Dermis blood vessel endothelial cell (primary cell): ENCODE data around the gene NHERF2. TPM values are rescaled to one million over a fixed set of nuclear protein-coding genes. Genes with fewer than 3 reads are reported as not detected.

Source experiments
- DNase-seq: peaks from one replicate; pipeline ENCODE4 v3.0.0; 2010
- total RNA-seq: library from RNA; depleted of rRNA; stranded (reverse); fragments of >200 nt; gene quantifications from 2 replicates; pipeline ENCODE4 v1.2.3, GENCODE V29; 2014

The NHERF2 gene
- total RNA-seq, 1 donor from 2014 or later: 33.5 TPM

DNA sequence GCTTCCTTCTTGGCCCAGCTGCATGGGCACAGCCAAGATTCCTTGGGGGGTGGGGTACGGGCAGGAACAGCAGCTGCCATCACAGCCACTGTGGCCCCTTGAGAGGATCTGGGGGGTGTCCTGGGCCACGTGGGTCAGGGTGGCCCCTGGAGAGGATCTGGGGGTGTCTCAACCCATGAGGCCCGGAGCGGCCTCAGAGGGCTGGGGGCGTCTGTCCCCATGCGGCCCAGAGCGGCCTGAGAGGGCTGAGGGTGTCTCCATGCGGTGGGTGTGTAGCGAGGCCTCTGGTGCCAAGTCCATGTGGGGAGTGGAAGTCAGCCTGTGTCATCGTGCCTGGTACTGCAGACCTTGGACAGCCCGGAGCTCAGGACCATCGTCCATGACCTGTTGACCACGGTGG is 34.8 kb downstream of the NHERF2 start:
- DNase-seq: no peak

DNA sequence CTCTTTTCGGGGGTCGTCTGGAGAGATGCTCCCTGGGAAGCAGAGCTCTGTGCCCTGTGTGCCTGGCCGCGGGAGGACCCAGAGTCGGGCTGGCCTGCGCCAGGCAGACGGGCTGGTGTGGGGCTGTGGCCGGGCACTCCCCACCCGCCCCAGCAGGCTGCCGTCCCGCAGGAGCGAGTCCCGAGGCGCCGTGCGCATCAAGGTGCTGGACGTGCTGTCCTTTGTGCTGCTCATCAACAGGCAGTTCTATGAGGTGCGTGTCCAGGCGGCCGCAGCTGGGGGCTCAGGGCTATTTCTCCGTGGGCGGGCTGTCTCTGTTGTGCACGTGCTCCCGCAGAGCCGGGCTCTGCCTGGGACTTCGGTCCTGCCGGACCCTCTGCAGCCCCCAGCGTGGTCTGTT is 36.1 kb downstream of the NHERF2 start:
- no peak for DNase-seq

DNA sequence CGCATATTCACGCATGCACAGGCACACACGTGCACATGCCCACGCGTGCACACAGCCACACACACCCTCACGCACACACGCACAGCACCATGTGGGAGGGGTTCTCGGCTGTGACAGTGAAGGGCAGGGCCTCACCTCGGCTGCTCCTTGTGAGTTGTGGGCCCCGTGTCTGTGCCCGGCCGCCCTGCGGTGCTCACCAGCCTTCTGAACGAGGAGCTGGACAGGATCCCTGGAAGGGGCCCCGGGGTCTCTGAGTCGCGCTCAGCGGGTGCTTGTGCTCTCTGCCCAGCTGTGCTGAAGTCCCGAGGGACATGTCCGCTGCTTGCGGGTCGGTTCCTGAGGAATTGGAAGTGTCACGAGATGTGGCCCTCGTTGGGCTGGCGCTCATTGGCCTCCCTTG is 37.2 kb downstream of the NHERF2 start:
- DNase-seq: no peak

DNA sequence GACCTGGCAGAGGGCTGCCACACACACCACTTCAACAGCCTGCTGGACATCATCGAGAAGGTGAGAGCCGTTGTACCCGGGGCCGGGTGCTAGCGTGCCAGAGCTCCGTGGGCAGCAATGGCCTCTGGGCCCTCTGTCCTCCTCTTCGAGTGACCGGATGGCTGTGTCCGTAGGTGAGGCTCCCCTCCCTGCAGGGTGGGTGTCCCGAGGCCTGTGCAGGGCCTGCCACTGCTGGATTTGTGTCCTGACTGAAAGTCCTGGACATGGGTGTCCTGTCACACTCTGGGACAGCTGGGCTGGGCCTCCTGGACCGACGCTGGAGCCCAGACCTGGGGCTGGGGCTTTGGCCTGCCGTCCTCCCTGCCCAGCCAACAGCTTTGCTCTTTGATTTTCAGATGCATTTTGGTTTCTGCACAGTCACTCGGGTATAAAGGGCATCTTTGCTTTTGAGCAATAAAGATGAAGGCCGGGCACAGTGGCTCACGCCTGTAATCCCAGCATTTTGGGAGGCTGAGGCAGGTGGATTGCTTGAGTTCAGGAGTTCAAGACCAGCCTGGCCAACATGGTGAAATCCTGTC is 37.8 kb downstream of the NHERF2 start:
- no peak for DNase-seq

DNA sequence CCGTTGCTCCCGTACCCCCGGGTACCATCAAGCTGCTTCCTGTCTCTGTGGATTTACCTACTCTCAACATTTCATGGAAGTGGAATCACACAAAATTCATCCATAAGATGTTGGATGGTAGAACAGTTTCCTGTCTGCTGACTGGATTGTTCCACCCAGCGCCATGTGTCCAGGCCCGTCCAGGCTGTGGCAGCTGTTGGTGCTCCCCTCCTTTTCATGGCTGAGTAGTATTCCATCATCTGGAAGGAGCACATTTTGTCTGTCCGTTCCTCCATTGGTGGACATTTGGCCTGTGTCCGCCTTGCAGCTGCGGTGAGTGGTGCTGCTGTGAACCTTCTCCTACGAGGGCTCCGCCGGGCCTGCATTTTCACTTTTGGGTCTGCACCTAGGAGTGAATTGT is 39.4 kb downstream of the NHERF2 start:
- DNase-seq: no peak

DNA sequence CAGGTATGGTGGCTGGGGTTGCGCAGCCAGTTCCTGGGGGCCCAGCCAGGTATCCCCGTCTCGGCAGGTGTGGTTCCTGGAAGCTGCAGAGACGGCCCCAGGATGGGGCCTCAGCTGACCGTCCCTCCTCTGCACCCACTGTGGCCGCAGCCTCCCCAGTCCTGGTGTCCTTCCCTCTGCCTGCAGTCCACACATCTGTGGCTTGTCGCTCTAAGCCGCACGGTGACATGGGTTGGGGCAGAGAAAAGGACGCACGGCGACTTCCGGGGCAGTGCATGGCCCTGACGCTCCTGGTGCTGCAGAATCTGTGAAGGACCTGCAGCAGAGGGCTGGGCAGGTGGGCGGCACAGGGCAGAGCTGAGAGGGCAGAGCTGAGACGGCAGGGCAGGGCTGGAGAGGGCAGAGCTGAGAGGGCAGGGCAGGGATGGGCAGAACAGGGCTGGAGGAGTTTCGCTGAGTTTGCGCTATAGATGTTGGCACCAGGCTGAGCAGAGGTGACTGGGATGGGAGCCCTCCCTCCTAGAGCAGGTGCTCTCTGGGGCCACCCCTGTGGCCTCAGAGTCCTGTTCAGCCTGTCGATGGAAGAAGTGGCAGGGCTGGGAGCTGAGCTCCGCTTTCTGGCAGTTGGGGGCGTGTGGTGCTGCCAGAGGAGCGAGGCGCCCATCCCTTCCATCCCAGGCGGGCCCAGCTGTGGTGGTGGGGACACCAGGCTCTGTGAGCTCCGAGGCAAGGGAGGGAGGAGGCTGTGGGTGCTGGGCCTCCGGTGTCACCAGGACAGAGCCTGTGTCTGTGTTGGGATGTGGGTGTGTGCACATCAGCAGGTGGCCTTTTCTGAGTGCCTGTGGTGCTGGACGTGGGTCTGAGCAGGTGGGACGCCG is 44.1 kb downstream of the NHERF2 start:
- no peak for DNase-seq

DNA sequence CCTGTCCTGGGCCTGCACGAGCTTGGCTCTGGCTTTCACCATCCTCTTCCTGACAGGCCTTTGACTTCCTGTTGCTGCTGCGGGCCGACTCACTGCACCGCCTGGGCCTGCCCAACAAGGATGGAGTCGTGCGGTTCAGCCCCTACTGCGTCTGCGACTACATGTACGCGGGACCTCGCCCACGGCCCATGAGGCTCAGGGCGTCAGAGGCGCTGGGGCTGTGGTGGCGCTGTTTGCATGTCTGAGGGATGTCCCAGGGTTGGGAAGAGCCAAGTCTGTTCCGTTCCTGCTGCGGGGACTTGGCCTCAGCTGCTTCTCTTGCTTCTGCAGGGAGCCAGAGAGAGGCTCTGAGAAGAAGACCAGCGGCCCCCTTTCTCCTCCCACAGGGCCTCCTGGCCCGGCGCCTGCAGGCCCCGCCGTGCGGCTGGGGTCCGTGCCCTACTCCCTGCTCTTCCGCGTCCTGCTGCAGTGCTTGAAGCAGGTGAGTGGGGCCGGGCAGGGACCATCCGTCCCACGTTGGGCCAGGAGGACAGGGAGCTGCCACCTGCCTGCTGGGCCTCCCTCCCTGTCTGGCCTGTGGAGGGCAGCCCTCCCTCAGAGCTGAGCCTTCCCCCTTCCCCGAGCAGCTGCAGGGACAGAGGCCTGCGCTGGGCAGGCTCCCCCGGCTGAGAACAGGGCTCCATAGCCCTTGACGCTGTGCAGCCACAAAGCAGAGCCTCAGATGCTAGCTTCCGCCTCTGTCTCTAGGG is 44.9 kb downstream of the NHERF2 start:
- DNase-seq: no peak

DNA sequence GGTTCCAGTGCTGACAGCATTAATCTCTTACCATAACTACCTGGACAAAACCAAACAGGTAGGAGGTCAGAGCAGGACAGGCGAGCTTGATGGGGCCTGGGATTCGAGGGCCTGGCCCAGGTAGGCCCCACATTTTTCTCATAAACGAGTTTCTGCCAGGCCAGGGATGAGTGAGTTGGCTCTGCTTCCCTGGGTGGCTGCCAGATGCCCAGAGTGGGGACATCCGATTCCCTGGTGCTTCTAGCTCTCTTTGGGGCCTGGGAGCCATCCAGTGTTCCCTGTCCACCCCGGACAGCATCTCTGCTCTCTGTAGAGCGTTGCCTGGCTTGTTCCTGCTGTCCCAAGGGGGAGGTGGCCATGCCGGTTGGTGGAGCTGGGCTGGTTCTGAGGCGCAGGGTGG is 46.2 kb downstream of the NHERF2 start:
- no peak for DNase-seq

DNA sequence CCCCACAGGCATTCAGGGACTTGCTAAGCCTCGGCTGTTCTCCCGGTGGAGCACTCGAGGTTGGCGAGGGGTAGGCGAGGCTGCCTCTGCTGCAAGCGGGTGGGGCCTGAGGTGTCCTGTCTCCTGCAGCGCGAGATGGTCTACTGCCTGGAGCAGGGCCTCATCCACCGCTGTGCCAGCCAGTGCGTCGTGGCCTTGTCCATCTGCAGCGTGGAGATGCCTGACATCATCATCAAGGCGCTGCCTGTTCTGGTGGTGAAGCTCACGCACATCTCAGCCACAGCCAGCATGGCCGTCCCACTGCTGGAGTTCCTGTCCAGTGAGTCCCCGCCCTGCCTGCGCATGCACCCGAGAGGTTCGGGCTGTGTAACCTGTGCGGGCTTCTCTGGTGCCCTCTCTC is 47.4 kb downstream of the NHERF2 start:
- DNase-seq: no peak

DNA sequence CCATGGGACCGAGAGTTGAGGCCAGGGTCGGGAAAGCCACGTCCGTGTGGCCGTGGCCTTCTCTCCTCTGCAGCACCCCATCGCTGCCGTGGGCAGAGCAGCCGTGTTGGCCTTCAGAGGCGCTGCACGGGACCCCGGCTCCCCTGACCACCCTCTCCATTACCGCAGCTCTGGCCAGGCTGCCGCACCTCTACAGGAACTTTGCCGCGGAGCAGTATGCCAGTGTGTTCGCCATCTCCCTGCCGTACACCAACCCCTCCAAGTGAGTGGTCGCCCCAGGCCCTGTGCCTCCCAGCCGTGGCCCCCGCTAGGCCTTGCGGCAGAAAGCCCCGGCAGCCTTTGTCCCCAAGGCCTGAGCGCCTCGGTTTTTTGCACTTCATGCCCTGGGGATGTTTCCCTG is 48.9 kb downstream of the NHERF2 start:
- no peak for DNase-seq

DNA sequence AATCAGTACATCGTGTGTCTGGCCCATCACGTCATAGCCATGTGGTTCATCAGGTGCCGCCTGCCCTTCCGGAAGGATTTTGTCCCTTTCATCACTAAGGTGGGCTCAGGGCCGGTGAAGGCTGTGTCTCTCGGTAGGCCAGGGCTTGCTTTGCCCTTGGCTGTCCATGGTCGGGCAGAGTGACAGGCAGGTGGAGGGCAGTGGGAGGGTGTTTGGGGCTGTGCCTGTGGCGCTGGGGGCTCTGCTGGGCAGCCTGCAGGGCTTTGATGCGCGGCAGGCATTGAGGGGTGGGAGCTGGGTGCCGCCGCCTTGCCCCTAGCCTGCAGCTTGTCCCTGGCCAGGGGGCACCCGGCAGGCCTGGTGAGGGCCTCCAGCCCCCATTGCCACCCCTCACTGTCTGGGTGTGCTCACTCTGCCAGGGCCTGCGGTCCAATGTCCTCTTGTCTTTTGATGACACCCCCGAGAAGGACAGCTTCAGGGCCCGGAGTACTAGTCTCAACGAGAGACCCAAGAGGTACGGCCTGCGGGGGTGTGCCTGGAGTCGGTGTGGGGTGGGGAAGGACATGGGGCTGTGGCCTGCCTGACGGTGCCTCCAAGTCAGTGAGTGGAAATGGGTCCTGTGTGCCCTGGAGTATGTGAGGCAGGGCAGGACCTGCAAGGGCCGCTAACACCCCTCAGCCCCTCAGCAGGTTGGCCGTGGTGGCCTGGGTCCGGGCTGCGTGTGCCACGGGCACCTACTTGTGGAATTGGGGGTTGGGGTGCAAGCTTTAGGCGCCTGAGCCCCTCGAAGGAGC is 49.6 kb downstream of the NHERF2 start:
- no peak for DNase-seq

DNA sequence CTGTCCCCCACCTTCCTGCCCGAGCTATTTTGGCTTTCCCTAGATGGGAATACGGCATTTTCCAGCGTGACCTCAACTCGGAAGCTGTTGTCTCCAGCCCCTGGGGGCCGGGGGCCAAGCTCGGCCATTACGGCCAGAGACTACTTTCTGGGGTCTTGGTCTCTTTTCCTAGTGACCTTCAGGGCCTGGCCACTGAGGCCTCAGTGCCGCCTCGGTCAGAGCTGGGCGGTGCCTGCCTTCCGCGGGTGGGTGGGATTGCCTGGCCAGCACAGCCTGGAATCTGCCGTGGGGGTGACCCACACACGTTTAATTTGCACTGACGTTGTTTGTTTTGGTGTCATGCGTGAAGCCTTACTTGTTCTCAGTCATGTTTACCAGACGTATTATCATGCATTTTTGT is 50.3 kb downstream of the NHERF2 start:
- no peak for DNase-seq

DNA sequence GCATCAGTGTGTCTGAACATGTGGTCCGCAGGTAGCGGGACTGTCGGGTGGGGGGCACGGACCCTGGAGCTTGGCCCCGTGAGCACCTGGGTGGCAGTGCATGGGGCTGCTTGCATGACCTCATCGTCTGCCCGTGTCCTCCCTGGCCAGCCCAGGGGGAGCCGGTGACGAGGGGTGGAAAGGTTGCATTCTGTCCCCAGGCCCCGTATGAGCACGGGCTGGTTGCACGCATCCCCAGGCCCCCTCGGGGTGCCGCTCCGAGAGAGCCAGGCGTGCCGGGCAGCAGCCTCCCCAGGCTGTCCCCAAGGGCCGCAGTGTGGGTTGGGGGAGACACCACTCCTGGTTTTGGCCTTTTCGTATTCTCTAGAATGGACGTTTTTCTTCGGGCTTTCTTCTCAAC is 51.0 kb downstream of the NHERF2 start:
- DNase-seq: no peak

DNA sequence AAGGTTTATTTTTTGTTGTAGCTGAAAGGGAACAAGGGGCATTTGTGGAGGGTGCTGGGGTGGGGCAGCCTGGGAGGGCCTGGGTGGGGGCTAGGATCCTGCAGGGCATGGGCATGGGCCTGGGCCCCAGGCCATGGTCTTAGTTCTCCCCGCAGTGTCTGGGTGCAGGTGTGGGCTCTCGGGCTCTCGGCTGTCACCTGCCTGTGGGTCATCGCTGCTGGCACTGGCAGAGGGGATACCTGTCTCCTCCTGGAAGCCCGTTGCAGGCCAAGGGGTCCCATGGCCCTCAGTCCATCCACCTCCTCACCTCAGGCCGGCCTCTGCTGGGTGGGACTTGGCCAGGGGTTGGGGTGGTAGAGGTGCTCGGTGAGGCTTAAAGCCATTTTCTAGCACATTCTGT is 51.4 kb downstream of the NHERF2 start:
- DNase-seq: no peak

DNA sequence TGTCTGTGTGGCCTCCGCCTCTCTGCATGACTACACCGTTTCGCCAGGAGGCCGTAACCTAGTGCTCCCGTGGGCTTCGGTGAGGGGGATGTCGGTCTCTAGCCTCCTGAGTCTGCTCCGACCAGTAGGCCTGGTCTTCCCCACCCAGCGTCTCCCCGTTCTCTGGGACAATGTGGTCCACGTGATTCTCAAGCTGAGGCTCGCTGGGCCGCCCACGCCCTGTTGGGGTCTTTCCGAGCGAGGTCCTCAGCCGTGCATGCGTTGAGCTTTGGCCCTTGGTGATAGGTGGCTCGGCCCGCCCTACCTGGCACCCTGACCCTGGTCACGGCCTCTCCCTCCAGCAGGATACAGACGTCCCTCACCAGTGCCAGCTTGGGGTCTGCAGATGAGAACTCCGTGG is 52.0 kb downstream of the NHERF2 start:
- DNase-seq: no peak

DNA sequence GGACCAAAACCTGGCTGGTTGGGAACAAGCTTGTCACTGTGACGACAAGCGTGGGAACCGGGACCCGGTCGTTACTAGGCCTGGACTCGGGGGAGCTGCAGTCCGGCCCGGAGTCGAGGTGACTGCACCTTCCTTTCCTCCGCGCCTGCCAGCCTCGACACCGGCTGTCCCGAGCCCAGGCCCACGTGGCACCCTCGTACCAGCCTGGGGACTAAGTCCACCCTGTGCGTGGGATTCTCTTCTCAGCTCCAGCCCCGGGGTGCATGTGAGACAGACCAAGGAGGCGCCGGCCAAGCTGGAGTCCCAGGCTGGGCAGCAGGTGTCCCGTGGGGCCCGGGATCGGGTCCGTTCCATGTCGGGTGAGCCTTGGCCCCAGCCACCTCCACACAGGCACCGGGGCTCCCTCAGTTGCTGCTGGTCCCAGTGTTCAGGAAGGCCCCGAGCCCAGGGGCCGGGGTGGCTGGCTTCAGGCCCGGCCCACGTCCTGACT is 52.7 kb downstream of the NHERF2 start:
- DNase-seq: no peak

DNA sequence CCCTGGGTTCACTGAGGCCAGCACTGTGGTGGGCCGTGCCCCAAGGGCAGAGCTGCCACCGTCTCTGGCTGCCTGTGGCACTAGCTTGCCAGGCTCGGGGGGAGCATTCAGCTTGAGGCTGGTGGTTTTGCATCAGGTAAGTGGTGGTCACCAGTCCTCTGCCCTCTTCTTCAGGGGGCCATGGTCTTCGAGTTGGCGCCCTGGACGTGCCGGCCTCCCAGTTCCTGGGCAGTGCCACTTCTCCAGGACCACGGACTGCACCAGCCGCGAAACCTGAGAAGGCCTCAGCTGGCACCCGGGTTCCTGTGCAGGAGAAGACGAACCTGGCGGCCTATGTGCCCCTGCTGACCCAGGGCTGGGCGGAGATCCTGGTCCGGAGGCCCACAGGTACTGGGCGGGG is 53.3 kb downstream of the NHERF2 start:
- DNase-seq: no peak

DNA sequence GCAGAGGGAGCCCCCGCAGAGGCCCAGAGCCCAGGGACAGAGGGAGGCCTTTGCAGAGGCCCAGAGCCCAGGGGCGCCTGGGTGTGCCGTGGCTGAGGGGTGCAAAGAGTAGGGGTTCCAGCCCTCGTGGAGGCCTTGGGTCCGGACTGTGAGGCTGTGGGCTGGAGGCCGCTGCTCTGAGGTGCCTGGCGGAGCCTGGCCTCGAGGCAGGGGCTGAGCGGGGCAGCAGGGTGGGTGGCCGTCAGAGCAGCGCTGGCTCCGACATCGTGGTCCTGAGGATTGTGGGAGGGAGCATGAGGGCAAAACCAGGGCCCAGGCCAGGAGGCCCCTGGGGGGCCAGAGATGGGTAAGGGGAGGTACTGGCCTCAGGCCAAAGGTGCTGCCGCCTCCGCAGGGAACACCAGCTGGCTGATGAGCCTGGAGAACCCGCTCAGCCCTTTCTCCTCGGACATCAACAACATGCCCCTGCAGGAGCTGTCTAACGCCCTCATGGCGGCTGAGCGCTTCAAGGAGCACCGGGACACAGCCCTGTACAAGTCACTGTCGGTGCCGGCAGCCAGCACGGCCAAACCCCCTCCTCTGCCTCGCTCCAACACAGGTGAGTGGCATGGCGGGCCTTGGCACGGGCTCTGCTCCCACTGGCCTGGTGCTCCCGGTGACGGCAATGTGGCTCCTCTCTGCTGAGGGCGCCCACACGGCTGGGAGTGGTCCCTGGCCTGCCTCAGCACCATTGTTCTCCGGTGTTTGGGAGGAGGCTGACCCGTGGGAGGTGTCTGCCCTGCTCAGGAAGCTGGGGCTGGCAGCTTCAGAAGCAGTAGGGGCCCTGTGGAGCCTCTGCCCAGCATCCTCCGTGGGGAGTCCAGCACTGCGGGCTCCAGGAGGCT is 54.7 kb downstream of the NHERF2 start:
- DNase-seq: no peak

DNA sequence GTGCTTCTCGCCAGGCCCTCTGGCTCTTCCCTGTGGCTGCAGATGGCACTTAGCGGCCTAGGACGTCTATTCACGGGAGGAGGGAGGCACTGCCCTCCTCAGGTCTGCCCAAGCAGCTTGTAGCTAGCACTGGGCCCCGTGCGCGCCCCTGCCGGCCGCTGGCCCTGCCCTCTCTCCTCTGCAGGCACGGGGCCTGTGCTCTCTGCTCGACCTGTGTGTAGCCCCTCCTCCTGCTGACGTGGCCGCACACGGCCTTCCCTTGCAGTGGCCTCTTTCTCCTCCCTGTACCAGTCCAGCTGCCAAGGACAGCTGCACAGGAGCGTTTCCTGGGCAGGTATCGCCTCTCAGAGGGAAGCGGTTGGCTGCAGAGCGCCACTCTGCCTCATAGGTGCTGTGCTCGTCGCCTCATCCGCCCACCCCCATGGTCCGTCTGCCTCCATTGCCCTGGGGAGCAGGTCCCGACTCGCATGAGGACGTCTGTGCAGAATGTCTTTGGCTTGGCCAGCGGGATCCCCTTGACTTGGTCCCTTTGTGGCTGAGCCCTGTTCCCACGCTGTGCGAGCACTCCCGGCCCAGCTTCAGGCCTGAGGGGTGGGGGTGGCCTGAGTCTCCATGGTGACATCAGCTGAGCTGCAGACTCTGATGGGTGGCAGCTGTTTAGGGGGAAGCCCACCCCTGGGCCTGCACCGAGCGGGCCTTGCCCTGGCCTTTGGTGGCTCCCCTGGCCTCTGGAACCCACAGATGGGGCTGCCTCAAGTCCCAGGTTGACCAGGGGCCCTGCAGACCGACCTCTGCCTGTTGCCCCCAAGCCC is 55.7 kb downstream of the NHERF2 start:
- no peak for DNase-seq

DNA sequence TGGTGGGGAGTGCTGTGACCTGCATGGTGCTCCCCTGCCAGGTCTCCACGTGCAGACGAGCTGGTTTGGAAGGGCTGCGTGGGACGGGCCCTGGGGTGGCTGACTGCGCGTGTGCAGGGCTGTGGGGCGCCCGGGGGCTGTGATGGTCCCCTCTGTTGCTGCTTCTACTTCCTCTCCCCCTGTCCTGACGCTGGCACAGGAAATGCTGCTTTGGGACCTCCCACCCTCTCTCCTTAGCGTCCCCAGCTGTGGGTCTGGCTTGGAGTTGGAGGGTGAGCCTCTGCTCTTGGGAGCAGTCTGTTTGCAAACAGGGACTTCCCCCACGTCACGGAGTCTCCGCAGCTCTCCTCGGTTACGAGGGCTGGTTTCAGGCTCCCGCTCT is 56.3 kb downstream of the NHERF2 start:
- no peak for DNase-seq

DNA sequence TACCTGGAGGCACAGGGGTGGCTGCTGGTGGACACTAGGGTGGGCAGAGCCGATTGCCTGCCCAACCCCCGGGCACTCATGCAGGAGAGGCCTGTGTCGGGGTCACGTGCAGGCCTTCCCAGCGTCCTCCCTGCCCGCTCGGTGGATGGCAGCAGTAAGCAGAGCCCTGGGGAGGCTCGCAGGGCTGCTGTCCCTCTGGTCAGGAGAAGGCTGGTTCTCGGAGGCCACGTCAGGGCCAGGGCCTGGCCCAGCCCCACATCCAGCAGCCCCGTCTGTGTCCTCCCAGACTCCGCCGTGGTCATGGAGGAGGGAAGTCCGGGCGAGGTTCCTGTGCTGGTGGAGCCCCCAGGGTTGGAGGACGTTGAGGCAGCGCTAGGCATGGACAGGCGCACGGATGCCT is 56.7 kb downstream of the NHERF2 start:
- DNase-seq: no peak
